Measurements from ENCODE around the gene MALT1. TPM values are rescaled to one million over a fixed set of nuclear protein-coding genes. Genes with fewer than 3 reads are reported as not detected.

MALT1 gene
- total RNA-seq, 2 experiments from 2014 or later, result 82.3 to 84.5 TPM

GRCh38 chr18:58695772-58696171, 24.5 kb downstream of the MALT1 start:
- ChIA-PET CTCF (interaction anchor here (0.7 kb wide), 1 partner anchor 12 kb away, joined by 3 read pairs; no protein-coding TSS in a partner anchor), POLR2A (interaction anchor here (0.7 to 1.1 kb wide), 5 partner anchors 8 to 787 kb away, joined by 3 to 5 read pairs (median 3); partner anchors contain the start of gene MALT1)
- Mint-ChIP-seq H3K27me3 (no peaks in the 10 kb centered on the region), H3K9me3 (no peaks in the 10 kb centered on the region), H3K4me3 (peak overlapping the region; percentile 3), H3K36me3 (ENCODE audit: low read depth) (peaks cover 46% of the 10 kb centered on the region), H3K27ac (peak overlapping the region; percentile 86), H3K4me1 (ENCODE audit: low read depth) (peaks cover 52% of the 10 kb centered on the region)
- Histone ChIP-seq H3K27me3 (ENCODE audit: control insufficient read depth in 1 of 2, insufficient read depth in 2 of 2, low read length in 2 of 2) (no peaks in the 10 kb centered on the region), H3K36me3 (ENCODE audit: insufficient read depth, low read length) (peaks cover 48% of the 10 kb centered on the region), H3K27ac (ENCODE audit: low read depth in 1 of 2, low read length in 2 of 2) (no peak overlapping the region), H3K4me3 (ENCODE audit: low read length) (no peak overlapping the region), H3K4me1 (ENCODE audit: insufficient read depth, low read length) (peaks cover 58% of the 10 kb centered on the region), H3K9me3 (ENCODE audit: control insufficient read depth in 1 of 2, insufficient read depth in 1 of 2, low read length in 2 of 2) (no peaks in the 10 kb centered on the region)
- ATAC-seq (ENCODE audit: poor library complexity) (no peak), DNase-seq (no peak)
- intact Hi-C loops (cut with DNase I, micrococcal nuclease), result no loop called here
- TF ChIP-seq, protein P1, sequence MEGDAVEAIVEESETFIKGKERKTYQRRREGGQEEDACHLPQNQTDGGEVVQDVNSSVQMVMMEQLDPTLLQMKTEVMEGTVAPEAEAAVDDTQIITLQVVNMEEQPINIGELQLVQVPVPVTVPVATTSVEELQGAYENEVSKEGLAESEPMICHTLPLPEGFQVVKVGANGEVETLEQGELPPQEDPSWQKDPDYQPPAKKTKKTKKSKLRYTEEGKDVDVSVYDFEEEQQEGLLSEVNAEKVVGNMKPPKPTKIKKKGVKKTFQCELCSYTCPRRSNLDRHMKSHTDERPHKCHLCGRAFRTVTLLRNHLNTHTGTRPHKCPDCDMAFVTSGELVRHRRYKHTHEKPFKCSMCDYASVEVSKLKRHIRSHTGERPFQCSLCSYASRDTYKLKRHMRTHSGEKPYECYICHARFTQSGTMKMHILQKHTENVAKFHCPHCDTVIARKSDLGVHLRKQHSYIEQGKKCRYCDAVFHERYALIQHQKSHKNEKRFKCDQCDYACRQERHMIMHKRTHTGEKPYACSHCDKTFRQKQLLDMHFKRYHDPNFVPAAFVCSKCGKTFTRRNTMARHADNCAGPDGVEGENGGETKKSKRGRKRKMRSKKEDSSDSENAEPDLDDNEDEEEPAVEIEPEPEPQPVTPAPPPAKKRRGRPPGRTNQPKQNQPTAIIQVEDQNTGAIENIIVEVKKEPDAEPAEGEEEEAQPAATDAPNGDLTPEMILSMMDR (IDR thresholded peaks at IDR 0.05), result no peak

GRCh38 chr18:58697146-58697545, 25.9 kb downstream of the MALT1 start:
- Mint-ChIP-seq H3K9me3 (no peaks in the 10 kb centered on the region), H3K4me3 (peak overlapping the region; percentile 68), H3K36me3 (ENCODE audit: low read depth) (peaks cover 55% of the 10 kb centered on the region), H3K27ac (peak overlapping the region; percentile 46), H3K4me1 (ENCODE audit: low read depth) (peaks cover 54% of the 10 kb centered on the region), H3K27me3 (no peaks in the 10 kb centered on the region)
- Histone ChIP-seq H3K4me1 (ENCODE audit: insufficient read depth, low read length) (peaks cover 45% of the 10 kb centered on the region), H3K4me3 (ENCODE audit: low read length) (peak overlapping the region; percentile 1), H3K9me3 (ENCODE audit: control insufficient read depth in 1 of 2, insufficient read depth in 1 of 2, low read length in 2 of 2) (no peaks in the 10 kb centered on the region), H3K36me3 (ENCODE audit: insufficient read depth, low read length) (peaks cover 57% of the 10 kb centered on the region), H3K27ac (ENCODE audit: low read depth in 1 of 2, low read length in 2 of 2) (no peak overlapping the region), H3K27me3 (ENCODE audit: control insufficient read depth in 1 of 2, insufficient read depth in 2 of 2, low read length in 2 of 2) (no peaks in the 10 kb centered on the region)
- DNase-seq, result peak in 1 of 14 experiments; percentile 50
- TF ChIP-seq, protein P1 (IDR thresholded peaks at IDR 0.05), result no peak
- peak; percentile 55 for ATAC-seq (ENCODE audit: poor library complexity)
- intact Hi-C loops (cut with DNase I, micrococcal nuclease), result no loop called here
- ChIA-PET CTCF (interaction anchor here (0.7 to 1.5 kb wide), 3 partner anchors 14 to 629 kb away, joined by 3 to 4 read pairs (median 3); no protein-coding TSS in a partner anchor), POLR2A (interaction anchor here (0.7 to 3.7 kb wide), 4 partner anchors 9 to 25 kb away, joined by 3 to 29 read pairs (median 5); partner anchors contain the start of gene MALT1)

GRCh38 chr18:58698701-58699193, 27.5 kb downstream of the MALT1 start:
- POLR2A ChIA-PET, result interaction anchor here (1.7 to 3.7 kb wide), 3 partner anchors 11 to 27 kb away, joined by 4 to 29 read pairs (median 7); partner anchors contain the start of gene MALT1
- Histone ChIP-seq H3K27me3 (ENCODE audit: control insufficient read depth in 1 of 2, insufficient read depth in 2 of 2, low read length in 2 of 2) (no peaks in the 10 kb centered on the region), H3K9me3 (ENCODE audit: control insufficient read depth in 1 of 2, insufficient read depth in 1 of 2, low read length in 2 of 2) (no peaks in the 10 kb centered on the region), H3K36me3 (ENCODE audit: insufficient read depth, low read length) (peaks cover 64% of the 10 kb centered on the region), H3K4me1 (ENCODE audit: insufficient read depth, low read length) (peaks cover 29% of the 10 kb centered on the region), H3K4me3 (ENCODE audit: low read length) (no peak overlapping the region), H3K27ac (ENCODE audit: low read depth in 1 of 2, low read length in 2 of 2) (no peak overlapping the region)
- H3K4me3 Mint-ChIP-seq, result no peak overlapping the region
- intact Hi-C loops (cut with DNase I, micrococcal nuclease), result loop anchor here in 1 of 2 experiments (1.0 kb wide), 1 partner anchor 15 kb away; no protein-coding TSS in a partner anchor
- TF ChIP-seq, protein P1 (IDR thresholded peaks at IDR 0.05), result no peak
- no peaks in the 10 kb centered on the region for H3K27me3 Mint-ChIP-seq
- H3K4me1 Mint-ChIP-seq (ENCODE audit: low read depth), result peaks cover 44% of the 10 kb centered on the region
- peaks cover 57% of the 10 kb centered on the region for H3K36me3 Mint-ChIP-seq (ENCODE audit: low read depth)
- CTCF ChIA-PET, result no interaction called here
- ATAC-seq (ENCODE audit: poor library complexity) (no peak), DNase-seq (no peak)
- H3K27ac Mint-ChIP-seq, result no peak overlapping the region
- no peaks in the 10 kb centered on the region for H3K9me3 Mint-ChIP-seq

Measured in CD4-positive, alpha-beta T cell (primary cell).